Stimulated activated CD8-positive, alpha-beta memory T cell treated with anti-CD3 and anti-CD28 coated beads, Interleukin-4, amount 100 ng/mL, for 48 hours (primary cell): ENCODE measurements around the gene MMEL1.

Experiments
- DNase-seq: peaks from one replicate; pipeline ENCODE4 v3.0.0-alpha.2; 2020

Gene MMEL1

GRCh38 chr1:2604156-2604843, 28.5 kb downstream of the MMEL1 start:
- DNase-seq: no peak

GRCh38 chr1:2603521-2604155, 29.2 kb downstream of the MMEL1 start:
- DNase-seq: no peak

GRCh38 chr1:2602866-2603520, 29.8 kb downstream of the MMEL1 start:
- no peak for DNase-seq

- no peak for DNase-seq
Observed at GRCh38 chr1:2602311-2602835, 30.4 kb downstream of the MMEL1 start.

- no peak for DNase-seq
Observed at GRCh38 chr1:2601721-2602303, 31.0 kb downstream of the MMEL1 start.

- no peak for DNase-seq
Observed at GRCh38 chr1:2598329-2598931, 34.4 kb downstream of the MMEL1 start.

GRCh38 chr1:2597441-2598328, 35.1 kb downstream of the MMEL1 start:
- no peak for DNase-seq

GRCh38 chr1:2596530-2597333, 36.1 kb downstream of the MMEL1 start:
- no peak for DNase-seq

- no peak for DNase-seq
Observed at GRCh38 chr1:2595812-2596529, 36.8 kb downstream of the MMEL1 start.

GRCh38 chr1:2595261-2595811, 37.5 kb downstream of the MMEL1 start:
- no peak for DNase-seq

- DNase-seq: no peak
Observed at GRCh38 chr1:2594641-2595131, 38.1 kb downstream of the MMEL1 start.

- no peak for DNase-seq
Observed at GRCh38 chr1:2594001-2594640, 38.7 kb downstream of the MMEL1 start.

GRCh38 chr1:2593251-2593878, 39.5 kb downstream of the MMEL1 start:
- no peak for DNase-seq

GRCh38 chr1:2592672-2593071, 40.1 kb downstream of the MMEL1 start:
- DNase-seq: no peak

GRCh38 chr1:2591581-2592261, 41.1 kb downstream of the MMEL1 start:
- DNase-seq: no peak

- DNase-seq: no peak
Observed at GRCh38 chr1:2591233-2591580, 41.6 kb downstream of the MMEL1 start.

GRCh38 chr1:2590233-2591141, 42.3 kb downstream of the MMEL1 start:
- no peak for DNase-seq
